Mesenchymal stem cell (in vitro differentiated cells and primary cell): ENCODE results near the gene LY9.

Experiments used
- DNase-seq: peaks from one replicate; pipeline ENCODE4 v3.0.0-alpha.2; 2013
- H2AFZ ChIP-seq: one replicate; pipeline ENCODE4 v1.6.1; 2013; ENCODE audit warnings: low read depth, mild to moderate bottlenecking, control low read depth, inconsistent platforms, low read length, moderate library complexity
- H2AK5ac ChIP-seq: 2 replicates; pipeline ENCODE4 v1.6.1; 2013; ENCODE audit warnings: low read length, moderate library complexity, mild to moderate bottlenecking, inconsistent platforms; ENCODE audit not compliant: severe bottlenecking
- H2BK120ac ChIP-seq: one replicate; pipeline ENCODE4 v1.6.1; 2013; ENCODE audit warnings: low read depth, mild to moderate bottlenecking, inconsistent platforms, low read length, moderate library complexity
- H2BK12ac ChIP-seq, 2 experiments: one replicate each; pipeline ENCODE4 v1.6.1; 2013; ENCODE audit warnings: inconsistent platforms in 2 of 2, low read length in 2 of 2, mild to moderate bottlenecking in 2 of 2, moderate library complexity in 2 of 2, control low read depth in 1 of 2
- H2BK15ac ChIP-seq: one replicate; pipeline ENCODE4 v1.6.1; 2013; ENCODE audit warnings: mild to moderate bottlenecking, low read depth, inconsistent platforms; ENCODE audit not compliant: poor library complexity, severe bottlenecking
- H2BK5ac ChIP-seq: 2 replicates; pipeline ENCODE4 v1.6.1; 2013; ENCODE audit warnings: low read depth, mild to moderate bottlenecking, low read length, control low read depth, inconsistent platforms; ENCODE audit not compliant: poor library complexity, severe bottlenecking
- H3K14ac ChIP-seq, 2 experiments: one replicate each; pipeline ENCODE4 v1.6.1; 2013; ENCODE audit warnings: inconsistent platforms in 2 of 2, low read length in 2 of 2, control low read depth in 1 of 2, mild to moderate bottlenecking in 1 of 2, moderate library complexity in 1 of 2
- H3K18ac ChIP-seq, 2 experiments: one replicate each; pipeline ENCODE4 v1.6.1; 2013; ENCODE audit warnings: inconsistent platforms in 2 of 2, low read length in 2 of 2, control low read depth in 1 of 2, low read depth in 1 of 2, mild to moderate bottlenecking in 1 of 2
- H3K23ac ChIP-seq, 2 experiments: one replicate each; pipeline ENCODE4 v1.6.1; 2013; ENCODE audit warnings: inconsistent platforms in 2 of 2, low read length in 2 of 2, mild to moderate bottlenecking in 2 of 2, moderate library complexity in 2 of 2, control low read depth in 1 of 2
- H3K27ac ChIP-seq: 2 replicates; pipeline ENCODE4 v1.5.1; 2013; ENCODE audit warnings: mild to moderate bottlenecking, moderate library complexity, low read length, control low read depth, inconsistent platforms; ENCODE audit not compliant: poor library complexity, severe bottlenecking
- H3K27me3 ChIP-seq, 2 experiments: 2 replicates each; pipeline versions ENCODE4 v1.6.1 to v1.7.0; 2013; ENCODE audit warnings: low read length in 2 of 2, mild to moderate bottlenecking in 2 of 2, moderate library complexity in 2 of 2, control low read depth in 1 of 2, inconsistent platforms in 1 of 2; ENCODE audit not compliant: control insufficient read depth in 1 of 2, insufficient read depth in 1 of 2
- H3K36me3 ChIP-seq, 2 experiments: 2 replicates each; pipeline versions ENCODE4 v1.6.1 to v1.7.0; 2013; ENCODE audit warnings: low read length in 2 of 2, control low read depth in 1 of 2, inconsistent platforms in 1 of 2, low read depth in 1 of 2, mild to moderate bottlenecking in 1 of 2; ENCODE audit not compliant: insufficient read depth in 2 of 2, control insufficient read depth in 1 of 2
- H3K4ac ChIP-seq, 2 experiments: one replicate each; pipeline ENCODE4 v1.6.1; 2013; ENCODE audit warnings: inconsistent platforms in 2 of 2, low read length in 2 of 2, mild to moderate bottlenecking in 2 of 2, moderate library complexity in 2 of 2, control low read depth in 1 of 2, low read depth in 1 of 2
- H3K4me1 ChIP-seq: 2 replicates; pipeline ENCODE4 v1.6.1; 2013; ENCODE audit warnings: low read depth, low read length, control low read depth; ENCODE audit not compliant: control insufficient read depth, insufficient read depth
- H3K4me2 ChIP-seq: 2 replicates; pipeline ENCODE4 v1.6.1; 2013; ENCODE audit warnings: low read length, mild to moderate bottlenecking, inconsistent platforms; ENCODE audit not compliant: poor library complexity, severe bottlenecking
- H3K4me3 ChIP-seq, 2 experiments: 2 replicates each; pipeline versions ENCODE4 v1.5.1 to v1.7.0; 2013; ENCODE audit warnings: low read length in 2 of 2, mild to moderate bottlenecking in 2 of 2, control low read depth in 1 of 2, low read depth in 1 of 2; ENCODE audit not compliant: insufficient read depth in 1 of 2
- H3K79me1 ChIP-seq: replicated peaks from 2 replicates; pipeline ENCODE4 v1.6.1; 2013; ENCODE audit warnings: mild to moderate bottlenecking, control low read depth, low read length, inconsistent platforms; ENCODE audit not compliant: poor library complexity, severe bottlenecking
- H3K9ac ChIP-seq: 2 replicates; pipeline ENCODE4 v1.7.0; 2013; ENCODE audit warnings: mild to moderate bottlenecking, low read length, moderate library complexity
- H3K9me3 ChIP-seq: 2 replicates; pipeline ENCODE4 v1.7.0; 2013; ENCODE audit warnings: mild to moderate bottlenecking, low read length; ENCODE audit not compliant: control insufficient read depth
- H4K8ac ChIP-seq: one replicate; pipeline ENCODE4 v1.6.1; 2013; ENCODE audit warnings: inconsistent platforms, mild to moderate bottlenecking, low read length, moderate library complexity
- H4K91ac ChIP-seq: one replicate; pipeline ENCODE4 v1.6.1; 2013; ENCODE audit warnings: mild to moderate bottlenecking, low read length, inconsistent platforms
- WGBS: methylation state at CpG from one replicate; pipeline ENCODE4 v1.1.7; 2013; ENCODE audit warnings: mixed read lengths; 5-methylcytosine and 5-hydroxymethylcytosine counted together

Gene LY9

DNA sequence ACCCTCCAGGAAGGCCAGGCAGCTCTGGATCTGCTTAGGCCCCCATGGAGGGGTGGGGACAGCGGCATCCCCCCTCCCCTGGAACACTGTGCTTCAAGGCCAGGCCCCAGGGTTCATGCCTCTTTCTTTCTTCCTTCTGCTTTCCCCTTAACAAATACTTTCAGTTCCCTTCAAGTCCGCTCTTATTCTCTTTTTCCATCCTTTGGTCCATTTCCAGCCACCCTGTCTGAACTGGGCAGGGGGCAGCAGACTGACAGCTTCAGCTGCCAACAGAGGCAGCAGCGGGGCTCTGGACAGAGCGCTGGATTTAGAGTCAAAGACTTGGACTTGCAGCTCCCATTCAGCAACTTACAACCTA, 67.8 kb downstream of the LY9 start:
- no peaks in the 10 kb centered on the region for H3K79me1 ChIP-seq
- no peaks in the 10 kb centered on the region for H3K4me1 ChIP-seq
- no peak overlapping the region for H3K23ac ChIP-seq
- DNase-seq, result no peak
- no peak overlapping the region for H2BK120ac ChIP-seq
- no peaks in the 10 kb centered on the region for H3K36me3 ChIP-seq
- H3K14ac ChIP-seq, result no peak overlapping the region
- H3K9ac ChIP-seq, result no peak overlapping the region
- no peak overlapping the region for H3K4ac ChIP-seq
- no peak overlapping the region for H3K18ac ChIP-seq
- H2BK12ac ChIP-seq, result no peak overlapping the region
- 81% methylated on average over 4 of the region's 4 CpGs for WGBS
- peaks cover 0 to 6% of the 10 kb centered on the region in 2 experiments for H3K27me3 ChIP-seq
- H2AK5ac ChIP-seq, result no peak overlapping the region
- no peak overlapping the region for H3K27ac ChIP-seq
- no peak overlapping the region for H4K91ac ChIP-seq
- H3K4me3 ChIP-seq, result no peak overlapping the region
- H4K8ac ChIP-seq, result no peak overlapping the region
- no peak overlapping the region for H2BK15ac ChIP-seq
- no peaks in the 10 kb centered on the region for H3K9me3 ChIP-seq
- H2BK5ac ChIP-seq, result no peak overlapping the region
- H2AFZ ChIP-seq, result no peak overlapping the region
- no peak overlapping the region for H3K4me2 ChIP-seq

DNA sequence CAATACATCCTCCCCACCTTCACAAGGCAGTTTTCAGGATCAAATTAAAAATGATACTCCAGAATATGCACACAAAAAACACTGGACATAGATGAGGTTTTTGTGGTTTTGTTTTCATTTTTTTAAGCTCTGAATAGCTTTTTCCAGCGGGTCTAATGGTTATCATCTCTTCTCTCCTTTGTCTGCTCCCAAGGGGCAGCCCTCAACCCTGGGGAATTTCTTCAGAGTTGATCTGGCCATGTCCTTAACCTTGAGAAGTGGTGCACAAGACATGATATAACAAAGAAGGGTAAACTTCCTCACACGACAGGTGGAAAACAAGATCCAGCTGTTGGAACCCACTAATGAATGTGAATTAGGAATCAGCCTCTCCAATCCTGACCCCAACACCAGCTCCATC, 68.2 kb downstream of the LY9 start:
- Histone ChIP-seq H3K79me1 (no peaks in the 10 kb centered on the region), H3K27ac (no peak overlapping the region), H4K8ac (no peak overlapping the region), H2BK5ac (no peak overlapping the region), H3K18ac (no peak overlapping the region), H3K4me2 (no peak overlapping the region), H3K27me3 (peaks cover 0 to 6% of the 10 kb centered on the region in 2 experiments), H4K91ac (no peak overlapping the region), H2BK12ac (no peak overlapping the region), H3K4ac (no peak overlapping the region), H3K4me3 (no peak overlapping the region), H2BK120ac (no peak overlapping the region), H2AFZ (no peak overlapping the region), H2BK15ac (no peak overlapping the region), H3K9ac (no peak overlapping the region), H3K9me3 (no peaks in the 10 kb centered on the region), H3K4me1 (no peaks in the 10 kb centered on the region), H3K23ac (no peak overlapping the region), H2AK5ac (no peak overlapping the region), H3K36me3 (no peaks in the 10 kb centered on the region), H3K14ac (no peak overlapping the region)
- WGBS, result 93% methylated on average over 2 of the region's 2 CpGs
- no peak for DNase-seq

DNA sequence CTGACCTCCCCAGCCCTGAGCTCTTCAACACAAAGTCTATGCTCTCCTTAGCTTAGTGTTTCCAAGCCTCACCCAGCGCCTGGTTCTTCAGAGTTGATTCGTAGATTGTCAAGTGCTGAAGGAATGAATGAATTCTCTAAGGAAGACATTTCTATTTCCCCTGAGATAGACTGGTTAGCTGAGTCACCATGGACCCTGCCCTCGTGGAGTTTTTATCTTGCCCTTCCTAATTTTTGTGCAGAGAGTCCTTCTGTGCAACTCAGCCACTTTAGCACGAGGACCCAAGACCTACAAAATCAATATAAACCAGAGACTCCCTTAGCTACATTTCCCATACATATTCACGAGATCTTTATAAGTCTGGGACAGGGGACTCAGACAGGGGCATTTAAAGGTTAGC, 69.4 kb downstream of the LY9 start:
- no peak overlapping the region for H3K27ac ChIP-seq
- 66% methylated on average over 4 of the region's 5 CpGs for WGBS
- H3K79me1 ChIP-seq, result no peaks in the 10 kb centered on the region
- H3K36me3 ChIP-seq, result no peaks in the 10 kb centered on the region
- H2BK15ac ChIP-seq, result no peak overlapping the region
- H3K18ac ChIP-seq, result no peak overlapping the region
- no peaks in the 10 kb centered on the region for H3K4me1 ChIP-seq
- no peak overlapping the region for H3K4ac ChIP-seq
- no peak overlapping the region for H3K14ac ChIP-seq
- no peak for DNase-seq
- H2BK5ac ChIP-seq, result no peak overlapping the region
- peaks cover 0 to 6% of the 10 kb centered on the region in 2 experiments for H3K27me3 ChIP-seq
- no peak overlapping the region for H4K8ac ChIP-seq
- H3K4me3 ChIP-seq, result no peak overlapping the region
- H3K4me2 ChIP-seq, result no peak overlapping the region
- H2AK5ac ChIP-seq, result no peak overlapping the region
- no peak overlapping the region for H4K91ac ChIP-seq
- no peak overlapping the region for H2BK12ac ChIP-seq
- H3K23ac ChIP-seq, result no peak overlapping the region
- no peak overlapping the region for H2AFZ ChIP-seq
- no peak overlapping the region for H2BK120ac ChIP-seq
- H3K9ac ChIP-seq, result no peak overlapping the region
- H3K9me3 ChIP-seq, result no peaks in the 10 kb centered on the region

DNA sequence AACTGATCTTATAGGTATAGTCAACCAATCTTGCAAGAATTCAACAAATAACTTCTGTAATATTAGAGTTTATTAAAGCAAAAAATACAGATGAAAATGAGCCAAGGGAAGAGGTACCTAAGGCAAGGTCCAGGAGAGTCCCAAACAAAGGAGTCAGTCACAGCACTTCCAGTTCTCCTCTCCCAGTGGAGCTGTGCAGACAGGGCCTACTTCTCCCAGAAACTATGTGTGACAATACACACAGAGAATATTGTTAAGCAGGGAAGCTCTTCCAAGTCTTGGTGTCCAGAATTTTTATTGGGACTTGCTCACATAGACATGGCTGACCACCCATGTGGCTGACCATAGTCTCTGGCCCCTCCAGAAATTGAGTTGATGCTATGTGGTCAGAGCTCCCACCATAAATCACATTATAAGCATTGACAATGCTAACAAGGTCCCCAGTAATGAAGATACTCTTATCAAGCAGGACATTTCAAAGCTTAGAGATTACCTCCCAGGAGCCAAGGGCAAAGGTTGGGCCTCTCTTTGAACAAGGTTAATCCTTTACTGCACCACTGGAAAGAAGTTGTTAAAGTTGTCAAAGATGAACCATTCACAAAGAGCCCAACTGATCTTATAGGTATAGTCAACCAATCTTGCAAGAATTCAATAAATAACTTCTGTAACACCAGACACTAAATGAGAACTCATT, 70.2 kb downstream of the LY9 start:
- Histone ChIP-seq H3K27me3 (peaks cover 0 to 6% of the 10 kb centered on the region in 2 experiments), H2BK12ac (no peak overlapping the region), H2AK5ac (no peak overlapping the region), H4K8ac (no peak overlapping the region), H3K9me3 (no peaks in the 10 kb centered on the region), H2AFZ (no peak overlapping the region), H2BK120ac (no peak overlapping the region), H3K23ac (no peak overlapping the region), H3K4me1 (no peaks in the 10 kb centered on the region), H3K4me3 (no peak overlapping the region), H3K79me1 (no peaks in the 10 kb centered on the region), H3K36me3 (no peaks in the 10 kb centered on the region), H3K9ac (no peak overlapping the region), H3K14ac (no peak overlapping the region), H4K91ac (no peak overlapping the region), H3K4ac (no peak overlapping the region), H3K27ac (no peak overlapping the region), H2BK5ac (no peak overlapping the region), H3K18ac (no peak overlapping the region), H2BK15ac (no peak overlapping the region), H3K4me2 (no peak overlapping the region)
- no peak for DNase-seq
